MM.1S (cell line): ENCODE results near the gene RASD2.

Experiments
- CTCF ChIP-seq: fragments of 300-600 bp; sonication (generic); IDR thresholded peaks from 2 replicates; pipeline ENCODE4 v1.5.1; 2016; ENCODE audit warnings: antibody characterized with exemption, low read length, mixed read lengths
- EZH2phosphoT487 ChIP-seq: fragments of 300-600 bp; sonication (generic); IDR thresholded peaks from 2 replicates; pipeline ENCODE4 v1.6.1; 2018; ENCODE audit warnings: antibody characterized with exemption, low read length

- TF ChIP-seq CTCF (no peak), EZH2phosphoT487 (no peak)
These were observed 26.9 kb downstream of the RASD2 start for GRCh38 chr22:35567351-35568141.
